H1 (cell line): Measurements from ENCODE around the gene MFSD6L. TPM values are rescaled to one million over a fixed set of nuclear protein-coding genes. Genes with fewer than 3 reads are reported as not detected.

Experiments used
- CTCF ChIA-PET: fragments of 300-600 bp; sonication (Branson Sonifier 250); formaldehyde crosslinking; loops from one replicate; lab custom pipeline; 2021; ENCODE audit not compliant: partially characterized antibody; lab: Charles Lee
- POLR2A ChIA-PET: fragments of 300-600 bp; sonication (Branson Sonifier 250); formaldehyde crosslinking; loops from one replicate; lab custom pipeline; 2021; ENCODE audit warnings: inconsistent platforms; ENCODE audit not compliant: partially characterized antibody; lab: Charles Lee
- DNase-seq, 2 experiments: peaks; one replicate each; pipeline versions ENCODE4 v3.0.0 to v3.0.0-alpha.2; 2010 to 2022; ENCODE audit warnings: low spot score in 2 of 2, low read depth in 1 of 2, mixed read lengths in 1 of 2
- FAIRE-seq: peaks from 2 replicates; lab custom pipeline; 2011; peaks lifted over from hg19 to GRCh38; lab: Jason Lieb, UNC
- H2AFZ ChIP-seq: 2 replicates; pipeline ENCODE4 v1.8.1; 2012; ENCODE audit warnings: low read length, inconsistent platforms
- H2AK5ac ChIP-seq: 2 replicates; pipeline ENCODE4 v1.6.1; 2013; ENCODE audit warnings: low read depth, low read length
- H2BK120ac ChIP-seq: replicated peaks from 2 replicates; pipeline ENCODE3; 2013; ENCODE audit warnings: low read depth, low read length, inconsistent platforms
- H2BK12ac ChIP-seq: 2 replicates; pipeline ENCODE4 v1.6.1; 2013; ENCODE audit warnings: low read depth, low read length
- H2BK15ac ChIP-seq: 2 replicates; pipeline ENCODE4 v1.6.1; 2013; ENCODE audit warnings: low read length
- H2BK20ac ChIP-seq: 2 replicates; pipeline ENCODE4 v1.6.1; 2013; ENCODE audit warnings: low read length
- H2BK5ac ChIP-seq: 2 replicates; pipeline ENCODE4 v1.6.1; 2013; ENCODE audit warnings: low read depth, low read length
- H3K14ac ChIP-seq: 2 replicates; pipeline ENCODE4 v1.6.1; 2013; ENCODE audit warnings: inconsistent platforms; ENCODE audit not compliant: insufficient read length
- H3K18ac ChIP-seq: 2 replicates; pipeline ENCODE4 v1.6.1; 2013; ENCODE audit warnings: low read length; ENCODE audit errors: extremely low read depth
- H3K23ac ChIP-seq: 2 replicates; pipeline ENCODE4 v1.6.1; 2013; ENCODE audit warnings: inconsistent platforms; ENCODE audit not compliant: insufficient read length
- H3K23me2 ChIP-seq: 2 replicates; pipeline ENCODE4 v1.6.1; 2013; ENCODE audit warnings: low read depth, low read length
- H3K27ac ChIP-seq: 2 replicates; pipeline ENCODE4 v1.6.1; 2011; ENCODE audit warnings: low read depth, low read length, inconsistent platforms
- H3K27me3 ChIP-seq, 4 experiments: replicated peaks in 1 of 4; 1 replicate in 1 of 4; 2 replicates in 3 of 4; pipeline versions ENCODE4 v1.6.1 to v1.8.1; 2011 to 2013; ENCODE audit warnings: low read length in 3 of 4, mild to moderate bottlenecking in 3 of 4, inconsistent platforms in 2 of 4, mixed read lengths in 2 of 4, moderate library complexity in 1 of 4; ENCODE audit not compliant: control insufficient read depth in 3 of 4, insufficient read depth in 3 of 4; ENCODE audit errors: extremely low read depth in 1 of 4
- H3K36me3 ChIP-seq, 4 experiments: 2 replicates each; pipeline versions ENCODE4 v1.6.1 to v1.8.1; 2011 to 2013; ENCODE audit warnings: mild to moderate bottlenecking in 4 of 4, low read length in 3 of 4, moderate library complexity in 2 of 4, control low read depth in 1 of 4, inconsistent platforms in 1 of 4; ENCODE audit not compliant: insufficient read depth in 4 of 4, control insufficient read depth in 2 of 4
- H3K4ac ChIP-seq: replicated peaks from 2 replicates; pipeline ENCODE3; 2013; ENCODE audit warnings: low read length, low read depth, mixed read lengths, inconsistent platforms; ENCODE audit not compliant: insufficient read length
- H3K4me1 ChIP-seq, 4 experiments: replicated peaks in 1 of 4; 1 replicate in 1 of 4; 2 replicates in 3 of 4; pipeline versions ENCODE4 v1.6.1 to v1.8.1; 2011 to 2013; ENCODE audit warnings: low read length in 3 of 4, inconsistent platforms in 2 of 4, mixed read lengths in 1 of 4; ENCODE audit not compliant: insufficient read depth in 4 of 4, control insufficient read depth in 3 of 4
- H3K4me2 ChIP-seq, 2 experiments: 2 replicates each; pipeline versions ENCODE4 v1.6.1 to v1.8.1; 2011 to 2013; ENCODE audit warnings: low read depth in 2 of 2, low read length in 2 of 2, control low read depth in 1 of 2, inconsistent platforms in 1 of 2, mild to moderate bottlenecking in 1 of 2; ENCODE audit not compliant: insufficient read depth in 1 of 2
- H3K4me3 ChIP-seq, 4 experiments: fragments of 200-600, 300-600 bp in 1 of 4; sonication (generic), shearing (Covaris generic), sonication (Bioruptor Twin) in 1 of 4; 2 replicates each; pipeline versions ENCODE4 v1.5.1 to v1.8.1; 2011 to 2016; ENCODE audit warnings: low read length in 4 of 4, low read depth in 3 of 4, control low read depth in 2 of 4, inconsistent platforms in 2 of 4, mild to moderate bottlenecking in 2 of 4, mixed read lengths in 1 of 4, moderate library complexity in 1 of 4; ENCODE audit not compliant: insufficient read depth in 2 of 4; ENCODE audit errors: extremely low read depth in 1 of 4
- H3K56ac ChIP-seq: replicated peaks from 2 replicates; pipeline ENCODE3; 2013; ENCODE audit warnings: low read depth, mild to moderate bottlenecking, mixed read lengths, low read length, inconsistent platforms; ENCODE audit not compliant: insufficient read length
- H3K79me1 ChIP-seq: 2 replicates; pipeline ENCODE4 v1.6.1; 2013; ENCODE audit warnings: low read depth, low read length, control low read depth
- H3K79me2 ChIP-seq, 2 experiments: 2 replicates each; pipeline versions ENCODE4 v1.6.1 to v1.8.1; 2012 to 2013; ENCODE audit warnings: low read length in 2 of 2, mild to moderate bottlenecking in 2 of 2, inconsistent platforms in 1 of 2; ENCODE audit not compliant: insufficient read depth in 2 of 2, control insufficient read depth in 1 of 2
- H3K9ac ChIP-seq, 4 experiments: replicated peaks in 1 of 4; 1 replicate in 1 of 4; 2 replicates in 3 of 4; pipeline versions ENCODE4 v1.6.1 to v1.8.1; 2011 to 2013; ENCODE audit warnings: low read depth in 3 of 4, low read length in 3 of 4, control low read depth in 2 of 4, mild to moderate bottlenecking in 2 of 4, moderate library complexity in 2 of 4, inconsistent platforms in 1 of 4; ENCODE audit errors: extremely low read depth in 1 of 4
- H3K9me3 ChIP-seq, 2 experiments: 2 replicates each; pipeline versions ENCODE4 v1.6.1 to v1.8.1; 2012 to 2013; ENCODE audit warnings: mild to moderate bottlenecking in 2 of 2, moderate library complexity in 2 of 2, control low read depth in 1 of 2, inconsistent platforms in 1 of 2, low read depth in 1 of 2, low read length in 1 of 2, mixed read lengths in 1 of 2; ENCODE audit not compliant: insufficient read depth in 2 of 2
- H4K20me1 ChIP-seq, 2 experiments: replicated peaks in 1 of 2; 2 replicates each; pipeline versions ENCODE3 to v1.8.1; 2011 to 2013; ENCODE audit warnings: inconsistent platforms in 2 of 2, low read length in 2 of 2, mild to moderate bottlenecking in 1 of 2; ENCODE audit not compliant: insufficient read depth in 2 of 2, control insufficient read depth in 1 of 2
- H4K5ac ChIP-seq: 2 replicates; pipeline ENCODE4 v1.6.1; 2013; ENCODE audit warnings: low read length, low read depth, mixed read lengths, inconsistent platforms; ENCODE audit not compliant: insufficient read length
- H4K8ac ChIP-seq: 2 replicates; pipeline ENCODE4 v1.8.0; 2013; ENCODE audit warnings: mild to moderate bottlenecking, moderate library complexity, low read length, inconsistent platforms; ENCODE audit not compliant: insufficient read depth; ENCODE audit errors: extremely low read depth
- H4K91ac ChIP-seq: replicated peaks from 2 replicates; pipeline ENCODE3; 2013; ENCODE audit warnings: low read length, mixed read lengths, inconsistent platforms; ENCODE audit not compliant: insufficient read length
- BRCA1 ChIP-seq: IDR thresholded peaks from 2 replicates; pipeline ENCODE4 v1.6.1; 2012; ENCODE audit warnings: low read depth, low read length, improper control_type of control experiment
- CTCF ChIP-seq, 3 experiments: IDR thresholded peaks; 1 replicate in 2 of 3; 2 replicates in 1 of 3; pipeline versions ENCODE4 v1.5.1 to v1.6.1; 2011; ENCODE audit warnings: low read length in 3 of 3, mild to moderate bottlenecking in 3 of 3, inconsistent platforms in 2 of 3, low read depth in 1 of 3, moderate library complexity in 1 of 3; ENCODE audit not compliant: insufficient read depth in 1 of 3; ENCODE audit errors: control extremely low read depth in 1 of 3
- POLR2AphosphoS5 ChIP-seq: IDR thresholded peaks from 2 replicates; pipeline ENCODE4 v1.6.1; 2011; ENCODE audit warnings: low read depth, low read length
- SIX5 ChIP-seq: IDR thresholded peaks from 2 replicates; pipeline ENCODE4 v1.6.1; 2011; ENCODE audit warnings: mild to moderate bottlenecking, low read depth, low read length
- SP2 ChIP-seq: IDR thresholded peaks from 2 replicates; pipeline ENCODE4 v1.6.1; 2012; ENCODE audit warnings: mild to moderate bottlenecking, low read length, inconsistent platforms
- TAF7 ChIP-seq: optimal IDR thresholded peaks from 2 replicates; pipeline ENCODE3; 2011; ENCODE audit warnings: low read depth, mild to moderate bottlenecking, inconsistent platforms, low read length, moderate library complexity, borderline replicate concordance
- TEAD4 ChIP-seq: IDR thresholded peaks from 2 replicates; pipeline ENCODE4 v1.6.1; 2012; ENCODE audit warnings: low read depth, low read length, inconsistent platforms, mixed read lengths
- ZNF274 ChIP-seq: IDR thresholded peaks from 2 replicates; pipeline ENCODE4 v1.7.0; 2012; ENCODE audit warnings: low read length, borderline replicate concordance; ENCODE audit errors: extremely low read depth
- WGBS, 2 experiments: shearing (Covaris generic) in 1 of 2; methylation state at CpG; one replicate each; pipeline versions ENCODE4 v1.1.6 to v1.1.7; 2013 to 2015; ENCODE audit warnings: low lambda C conversion rate in 2 of 2, mixed read lengths in 2 of 2, inconsistent platforms in 1 of 2, low coverage in 1 of 2, missing lambda C conversion rate in 1 of 2; ENCODE audit not compliant: insufficient replicate concordance in 2 of 2, insufficient coverage in 1 of 2, insufficient read length in 1 of 2; ENCODE audit errors: extremely low coverage in 1 of 2, missing lambda C conversion rate in 1 of 2; 5-methylcytosine and 5-hydroxymethylcytosine counted together
- polyA plus RNA-seq, 7 experiments: library from polyadenylated mRNA; depleted of rRNA in 3 of 7; stranded (reverse) in 5 of 7; unstranded in 2 of 7; fragments of >200 nt in 5 of 7; fragments of 200-250 nt in 2 of 7; gene quantifications; 1 replicate in 5 of 7; 2 replicates in 1 of 7; 4 replicates in 1 of 7; pipeline versions ENCODE4 v1.2.1 to v1.2.3, GENCODE V29; 2011 to 2013; ENCODE audit warnings: missing spikeins in 2 of 7, mixed read lengths in 2 of 7
- total RNA-seq: library from RNA; stranded (reverse); fragmentation: NEBNext Ultra II Directional; extraction: Animal tissue kit (Norgen Biotek cat#: 25700); gene quantifications from 2 replicates; pipeline ENCODE4 v1.2.1, GENCODE V29; 2021
- TF ChIP-seq, protein P1 (sequence below): IDR thresholded peaks from 2 replicates; pipeline ENCODE4 v1.6.1; 2012; ENCODE audit warnings: low read length, inconsistent platforms

MFSD6L gene
- total and polyA plus RNA-seq, 2 of the 8 experiments (the other 6 are each of a cell fraction or from before 2014, with no cell fraction given): 2.6 to 2.7 TPM

GRCh38 chr17:8789743-8790142, 9.4 kb downstream of the MFSD6L start:
- ChIA-PET POLR2A (interaction anchor here (1.3 kb wide), 1 partner anchor 9 kb away, joined by 4 read pairs; the partner anchor contains the start of gene MFSD6L), CTCF (interaction anchor here (0.8 to 1.0 kb wide), 2 partner anchors 37 to 39 kb away, joined by 3 read pairs; no protein-coding TSS in a partner anchor)
- Histone ChIP-seq H2BK15ac (no peak overlapping the region), H2BK5ac (no peak overlapping the region), H3K9ac (no peak overlapping the region), H4K8ac (no peak overlapping the region), H2BK12ac (no peak overlapping the region; the same call in 1 of the 2 replicates), H3K79me2 (no peaks in the 10 kb centered on the region), H3K36me3 (no peaks in the 10 kb centered on the region), H4K5ac (no peak overlapping the region), H3K23ac (no peak overlapping the region), H3K27me3 (no peaks in the 10 kb centered on the region; a peak in 2 of 7 replicates), H2BK120ac (no peak overlapping the region), H2BK20ac (no peak overlapping the region), H3K4ac (no peak overlapping the region), H3K23me2 (no peaks in the 10 kb centered on the region), H2AK5ac (no peak overlapping the region), H4K20me1 (no peaks in the 10 kb centered on the region), H3K4me1 (peaks cover 0 to 5% (median 3%) of the 10 kb centered on the region in 4 experiments; a peak in 5 of 7 replicates), H4K91ac (no peak overlapping the region), H3K9me3 (peaks cover 4 to 13% of the 10 kb centered on the region in 2 experiments; a peak in 3 of 4 replicates), H3K79me1 (no peaks in the 10 kb centered on the region; the same call in 1 of the 2 replicates), H3K4me2 (peak overlapping the region in 1 of 2 experiments; percentile 15; a peak in 1 of 4 replicates), H3K4me3 (0 out of 8 replicates have a peak overlapping the region, but pooled peaks of 1 of the 4 experiments have one; percentile 7), H3K56ac (no peak overlapping the region), H3K14ac (no peak overlapping the region), H2AFZ (no peak overlapping the region), H3K18ac (peak overlapping the region; percentile 55; the same call in 1 of the 2 replicates), H3K27ac (no peak overlapping the region)
- TF ChIP-seq SIX5 (no peak), ZNF274 (no peak), TAF7 (no peak), POLR2AphosphoS5 (no peak), CTCF (IDR thresholded peaks at IDR 0.05; ENCODE audit: control extremely low read depth in 1 of 3, insufficient read depth in 1 of 3, low read depth in 1 of 3, low read length in 3 of 3) (no peak), TEAD4 (no peak), BRCA1 (no peak), SP2 (no peak)
- TF ChIP-seq, protein P1, sequence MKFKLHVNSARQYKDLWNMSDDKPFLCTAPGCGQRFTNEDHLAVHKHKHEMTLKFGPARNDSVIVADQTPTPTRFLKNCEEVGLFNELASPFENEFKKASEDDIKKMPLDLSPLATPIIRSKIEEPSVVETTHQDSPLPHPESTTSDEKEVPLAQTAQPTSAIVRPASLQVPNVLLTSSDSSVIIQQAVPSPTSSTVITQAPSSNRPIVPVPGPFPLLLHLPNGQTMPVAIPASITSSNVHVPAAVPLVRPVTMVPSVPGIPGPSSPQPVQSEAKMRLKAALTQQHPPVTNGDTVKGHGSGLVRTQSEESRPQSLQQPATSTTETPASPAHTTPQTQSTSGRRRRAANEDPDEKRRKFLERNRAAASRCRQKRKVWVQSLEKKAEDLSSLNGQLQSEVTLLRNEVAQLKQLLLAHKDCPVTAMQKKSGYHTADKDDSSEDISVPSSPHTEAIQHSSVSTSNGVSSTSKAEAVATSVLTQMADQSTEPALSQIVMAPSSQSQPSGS: no peak
- 68% methylated on average over 10 of the region's 10 CpGs; no CpG with 5 or more reads in 1 of the 2 experiments for WGBS, 2 experiments
- FAIRE-seq (no peak), DNase-seq (no peak)
